Measurements from ENCODE around the gene AFF3.
"Not testable (repeated sequence)": the region's sequence is repeated elsewhere in the genome, so short reads cannot be mapped to it uniquely, and the experiment has no call there.

- not testable (repeated sequence) for TF ChIP-seq GTF3A (CRISPR knock-in tag; conservative IDR thresholded peaks at IDR 0.05); TARDBP (CRISPR knock-in tag; IDR thresholded peaks at IDR 0.05); CCAR2 (optimal IDR thresholded peaks at IDR 0.05; ENCODE audit: low read depth, low read length); HNRNPK (IDR thresholded peaks at IDR 0.05; ENCODE audit: low read depth, low read length, poor library complexity, severe bottlenecking); SP1 (IDR thresholded peaks at IDR 0.05); SP1 (CRISPR knock-in tag; IDR thresholded peaks at IDR 0.05)
- TF ChIP-seq, protein P1, sequence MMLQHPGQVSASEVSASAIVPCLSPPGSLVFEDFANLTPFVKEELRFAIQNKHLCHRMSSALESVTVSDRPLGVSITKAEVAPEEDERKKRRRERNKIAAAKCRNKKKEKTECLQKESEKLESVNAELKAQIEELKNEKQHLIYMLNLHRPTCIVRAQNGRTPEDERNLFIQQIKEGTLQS (CRISPR knock-in tag; IDR thresholded peaks at IDR 0.05), result not testable (repeated sequence)
- TF ChIP-seq, protein P2, sequence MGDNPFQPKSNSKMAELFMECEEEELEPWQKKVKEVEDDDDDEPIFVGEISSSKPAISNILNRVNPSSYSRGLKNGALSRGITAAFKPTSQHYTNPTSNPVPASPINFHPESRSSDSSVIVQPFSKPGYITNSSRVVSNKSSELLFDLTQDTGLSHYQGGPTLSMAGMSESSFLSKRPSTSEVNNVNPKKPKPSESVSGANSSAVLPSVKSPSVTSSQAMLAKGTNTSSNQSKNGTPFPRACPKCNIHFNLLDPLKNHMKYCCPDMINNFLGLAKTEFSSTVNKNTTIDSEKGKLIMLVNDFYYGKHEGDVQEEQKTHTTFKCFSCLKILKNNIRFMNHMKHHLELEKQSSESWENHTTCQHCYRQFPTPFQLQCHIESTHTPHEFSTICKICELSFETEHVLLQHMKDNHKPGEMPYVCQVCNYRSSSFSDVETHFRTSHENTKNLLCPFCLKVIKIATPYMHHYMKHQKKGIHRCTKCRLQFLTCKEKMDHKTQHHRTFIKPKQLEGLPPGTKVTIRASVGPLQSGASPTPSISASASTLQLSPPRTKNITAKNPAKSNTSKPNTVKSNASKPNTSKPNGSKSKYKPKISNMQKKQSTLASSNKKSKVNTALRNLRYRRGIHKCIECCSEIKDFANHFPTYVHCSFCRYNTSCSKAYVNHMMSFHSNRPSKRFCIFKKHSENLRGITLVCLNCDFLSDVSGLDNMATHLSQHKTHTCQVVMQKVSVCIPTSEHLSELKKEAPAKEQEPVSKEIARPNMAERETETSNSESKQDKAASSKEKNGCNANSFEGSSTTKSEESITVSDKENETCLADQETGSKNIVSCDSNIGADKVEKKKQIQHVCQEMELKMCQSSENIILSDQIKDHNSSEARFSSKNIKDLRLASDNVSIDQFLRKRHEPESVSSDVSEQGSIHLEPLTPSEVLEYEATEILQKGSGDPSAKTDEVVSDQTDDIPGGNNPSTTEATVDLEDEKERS (CRISPR knock-in tag; IDR thresholded peaks at IDR 0.05), result not testable (repeated sequence)
- TF ChIP-seq, protein P3, sequence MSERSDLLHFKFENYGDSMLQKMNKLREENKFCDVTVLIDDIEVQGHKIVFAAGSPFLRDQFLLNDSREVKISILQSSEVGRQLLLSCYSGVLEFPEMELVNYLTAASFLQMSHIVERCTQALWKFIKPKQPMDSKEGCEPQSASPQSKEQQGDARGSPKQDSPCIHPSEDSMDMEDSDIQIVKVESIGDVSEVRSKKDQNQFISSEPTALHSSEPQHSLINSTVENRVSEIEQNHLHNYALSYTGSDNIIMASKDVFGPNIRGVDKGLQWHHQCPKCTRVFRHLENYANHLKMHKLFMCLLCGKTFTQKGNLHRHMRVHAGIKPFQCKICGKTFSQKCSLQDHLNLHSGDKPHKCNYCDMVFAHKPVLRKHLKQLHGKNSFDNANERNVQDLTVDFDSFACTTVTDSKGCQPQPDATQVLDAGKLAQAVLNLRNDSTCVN (CRISPR knock-in tag; IDR thresholded peaks at IDR 0.05; ENCODE audit: borderline replicate concordance), result not testable (repeated sequence)
- TF ChIP-seq, protein P4, sequence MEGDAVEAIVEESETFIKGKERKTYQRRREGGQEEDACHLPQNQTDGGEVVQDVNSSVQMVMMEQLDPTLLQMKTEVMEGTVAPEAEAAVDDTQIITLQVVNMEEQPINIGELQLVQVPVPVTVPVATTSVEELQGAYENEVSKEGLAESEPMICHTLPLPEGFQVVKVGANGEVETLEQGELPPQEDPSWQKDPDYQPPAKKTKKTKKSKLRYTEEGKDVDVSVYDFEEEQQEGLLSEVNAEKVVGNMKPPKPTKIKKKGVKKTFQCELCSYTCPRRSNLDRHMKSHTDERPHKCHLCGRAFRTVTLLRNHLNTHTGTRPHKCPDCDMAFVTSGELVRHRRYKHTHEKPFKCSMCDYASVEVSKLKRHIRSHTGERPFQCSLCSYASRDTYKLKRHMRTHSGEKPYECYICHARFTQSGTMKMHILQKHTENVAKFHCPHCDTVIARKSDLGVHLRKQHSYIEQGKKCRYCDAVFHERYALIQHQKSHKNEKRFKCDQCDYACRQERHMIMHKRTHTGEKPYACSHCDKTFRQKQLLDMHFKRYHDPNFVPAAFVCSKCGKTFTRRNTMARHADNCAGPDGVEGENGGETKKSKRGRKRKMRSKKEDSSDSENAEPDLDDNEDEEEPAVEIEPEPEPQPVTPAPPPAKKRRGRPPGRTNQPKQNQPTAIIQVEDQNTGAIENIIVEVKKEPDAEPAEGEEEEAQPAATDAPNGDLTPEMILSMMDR (CRISPR knock-in tag; IDR thresholded peaks at IDR 0.05), result not testable (repeated sequence)
These were observed 39.8 kb downstream of the AFF3 start for GRCh38 chr2:100102466-100103180.

All from HepG2 (cell line).